GM23338 (cell line): ENCODE results near the gene DNAAF3. TPM values are rescaled to one million over a fixed set of nuclear protein-coding genes. Genes with fewer than 3 reads are reported as not detected.

Experiments used
- CREB1 ChIP-seq: fragments of 250-450 bp; sonication (Bioruptor Pico); IDR thresholded peaks from 2 replicates; pipeline ENCODE4 v1.5.0; 2020; ENCODE audit warnings: low read depth, mild to moderate bottlenecking, moderate library complexity
- ETS1 ChIP-seq: IDR thresholded peaks from 2 replicates; pipeline ENCODE4 v1.6.1; 2016; ENCODE audit warnings: antibody characterized with exemption
- EZH2 ChIP-seq: fragments of 200-600 bp; sonication (generic); IDR thresholded peaks from one replicate; pipeline ENCODE4 v1.8.0; 2017; ENCODE audit warnings: antibody characterized with exemption, mild to moderate bottlenecking, low read depth; ENCODE audit not compliant: unreplicated experiment
- EZH2phosphoT487 ChIP-seq: fragments of 200-600 bp; sonication (generic); IDR thresholded peaks from one replicate; pipeline ENCODE4 v1.8.1; 2018; ENCODE audit warnings: antibody characterized with exemption; ENCODE audit not compliant: unreplicated experiment
- JUNB ChIP-seq: IDR thresholded peaks from one replicate; pipeline ENCODE4 v1.6.1; 2016; ENCODE audit warnings: antibody characterized with exemption; ENCODE audit not compliant: unreplicated experiment
- NANOG ChIP-seq: IDR thresholded peaks from 2 replicates; pipeline ENCODE4 v1.6.1; 2016; ENCODE audit warnings: antibody characterized with exemption, borderline replicate concordance
- POLR2AphosphoS5 ChIP-seq: IDR thresholded peaks from 2 replicates; pipeline ENCODE4 v1.6.1; 2016; ENCODE audit warnings: antibody characterized with exemption, low read depth
- REST ChIP-seq: IDR thresholded peaks from one replicate; pipeline ENCODE4 v1.6.1; 2018; ENCODE audit warnings: antibody characterized with exemption; ENCODE audit not compliant: unreplicated experiment
- ZNF114 ChIP-seq: fragments of 250-450 bp; sonication (Bioruptor Pico); IDR thresholded peaks from 2 replicates; pipeline ENCODE4 v1.5.0; 2020; ENCODE audit warnings: mild to moderate bottlenecking, moderate library complexity
- ZNF331 ChIP-seq: fragments of 250-450 bp; sonication (Bioruptor Pico); IDR thresholded peaks from 2 replicates; pipeline ENCODE4 v1.5.0; 2020; ENCODE audit warnings: low read depth, mild to moderate bottlenecking, moderate library complexity
- ZNF462 ChIP-seq: fragments of 250-450 bp; sonication (Bioruptor Pico); IDR thresholded peaks from 2 replicates; pipeline ENCODE4 v1.5.0; 2020; ENCODE audit warnings: mild to moderate bottlenecking, moderate library complexity
- polyA plus RNA-seq: library from polyadenylated mRNA; unstranded; fragments of >200 nt; fragmentation: Nextera tagmentation; extraction: Ambion mirVana; gene quantifications from 2 replicates; pipeline ENCODE4 v1.2.1, GENCODE V29; 2016
- total RNA-seq: library from RNA; depleted of rRNA; stranded (reverse); fragments of >200 nt; shearing (Covaris generic); gene quantifications from 2 replicates; pipeline ENCODE4 v1.2.3, GENCODE V29; 2014

The DNAAF3 gene
- total and polyA plus RNA-seq, 2 experiments from 2014 or later = 8.5 to 9.0 TPM

- TF ChIP-seq ZNF462 (CRISPR knock-in tag) (no peak), REST (no peak), ZNF114 (CRISPR knock-in tag) (no peak), POLR2AphosphoS5 (no peak), ZNF331 (CRISPR knock-in tag) (no peak), NANOG (no peak), CREB1 (no peak), EZH2 (no peak), ETS1 (no peak), EZH2phosphoT487 (no peak), JUNB (no peak)
Observed at GRCh38 chr19:55171440-55171839, 5.0 kb upstream of the DNAAF3 start (continued).
